Endothelial cell of umbilical vein (primary cell): Measurements from ENCODE around the gene ADGRL3. TPM values are rescaled to one million over a fixed set of nuclear protein-coding genes. Genes with fewer than 3 reads are reported as not detected.

Experiments used
- BruUV-seq: library from RNA; stranded (reverse); fragments of 400-500 nt; replicated peaks from 2 replicates; lab custom pipeline; 2021; lab: Mats Ljungman, UMichigan
- CTCF ChIA-PET: fragments of 300-600, 350-600 bp; sonication (Branson Sonifier 250); formaldehyde crosslinking; loops from one replicate; lab custom pipeline; 2021; ENCODE audit warnings: antibody characterized with exemption, inconsistent platforms; lab: Charles Lee
- POLR2A ChIA-PET: fragments of 300-600, 350-600 bp; sonication (Branson Sonifier 250); formaldehyde crosslinking; loops from one replicate; lab custom pipeline; 2021; ENCODE audit warnings: antibody characterized with exemption, inconsistent platforms; lab: Charles Lee
- DNase-seq: peaks from one replicate; pipeline ENCODE4 v3.0.0-alpha.2; 2011; ENCODE audit warnings: low read depth, low spot score
- FAIRE-seq: peaks from 2 replicates; lab custom pipeline; 2011; peaks lifted over from hg19 to GRCh38; lab: Jason Lieb, UNC
- H2AFZ ChIP-seq: 2 replicates; pipeline ENCODE4 v1.6.0; 2012; ENCODE audit warnings: low read depth, low read length, control low read depth, inconsistent platforms
- H3K27ac ChIP-seq: 2 replicates; pipeline ENCODE4 v1.5.1; 2011; ENCODE audit warnings: low read depth, mild to moderate bottlenecking, control low read depth, low read length, moderate library complexity; ENCODE audit not compliant: insufficient read depth
- H3K27me3 ChIP-seq, 2 experiments: 2 replicates each; pipeline versions ENCODE4 v1.6.0 to v1.6.1; 2011; ENCODE audit warnings: low read length in 2 of 2, mixed read lengths in 1 of 2; ENCODE audit not compliant: control insufficient read depth in 2 of 2, insufficient read depth in 2 of 2
- H3K36me3 ChIP-seq, 2 experiments: 2 replicates in 1 of 2; 3 replicates in 1 of 2; pipeline ENCODE4 v1.5.1; 2011; ENCODE audit warnings: low read length in 2 of 2, mild to moderate bottlenecking in 1 of 2, moderate library complexity in 1 of 2; ENCODE audit not compliant: control insufficient read depth in 2 of 2, insufficient read depth in 2 of 2; ENCODE audit errors: extremely low read depth in 1 of 2
- H3K4me1 ChIP-seq: 3 replicates; pipeline ENCODE4 v1.5.1; 2011; ENCODE audit warnings: mild to moderate bottlenecking, low read length; ENCODE audit not compliant: control insufficient read depth, insufficient read depth; ENCODE audit errors: extremely low read depth
- H3K4me2 ChIP-seq: 2 replicates; pipeline ENCODE4 v1.6.1; 2011; ENCODE audit warnings: low read length, control low read depth, mixed read lengths; ENCODE audit not compliant: insufficient read depth
- H3K4me3 ChIP-seq, 3 experiments: fragments of 200-600 bp in 1 of 3; sonication (generic), shearing (Covaris generic) in 1 of 3; replicated peaks in 1 of 3; 2 replicates each; pipeline ENCODE4 v1.5.1; 2011 to 2016; ENCODE audit warnings: control low read depth in 3 of 3, low read length in 3 of 3, mild to moderate bottlenecking in 2 of 3, inconsistent platforms in 1 of 3, low read depth in 1 of 3, moderate library complexity in 1 of 3; ENCODE audit not compliant: insufficient read depth in 1 of 3
- H3K79me2 ChIP-seq: 2 replicates; pipeline ENCODE4 v1.6.0; 2012; ENCODE audit warnings: low read length, inconsistent platforms; ENCODE audit not compliant: control insufficient read depth, insufficient read depth
- H3K9ac ChIP-seq: replicated peaks from 2 replicates; pipeline ENCODE3; 2011; ENCODE audit warnings: low read length, control low read depth; ENCODE audit not compliant: insufficient read depth; ENCODE audit errors: extremely low read depth
- H3K9me1 ChIP-seq: replicated peaks from 3 replicates; pipeline ENCODE4 v1.6.0; 2011; ENCODE audit warnings: mild to moderate bottlenecking, low read length; ENCODE audit not compliant: control insufficient read depth, insufficient read depth; ENCODE audit errors: extremely low read depth
- H3K9me3 ChIP-seq: replicated peaks from 2 replicates; pipeline ENCODE4 v1.5.1; 2012; ENCODE audit warnings: low read length, inconsistent platforms; ENCODE audit not compliant: control insufficient read depth, insufficient read depth
- H4K20me1 ChIP-seq: replicated peaks from 2 replicates; pipeline ENCODE3; 2011; ENCODE audit warnings: mild to moderate bottlenecking, low read length; ENCODE audit not compliant: control insufficient read depth, insufficient read depth; ENCODE audit errors: extremely low read depth
- FOS ChIP-seq: IDR thresholded peaks from 2 replicates; pipeline ENCODE4 v1.6.1; 2011; ENCODE audit warnings: mild to moderate bottlenecking, low read length, moderate library complexity, borderline replicate concordance; ENCODE audit not compliant: insufficient read depth
- MAX ChIP-seq: IDR thresholded peaks from 2 replicates; pipeline ENCODE4 v1.6.1; 2011; ENCODE audit not compliant: insufficient read depth, insufficient read length
- POLR2A ChIP-seq: IDR thresholded peaks from 2 replicates; pipeline ENCODE4 v1.6.1; 2012; ENCODE audit warnings: low read depth, mild to moderate bottlenecking, control low read depth, low read length
- POLR2AphosphoS5 ChIP-seq: IDR thresholded peaks from 2 replicates; pipeline ENCODE4 v1.6.1; 2012; ENCODE audit warnings: low read depth, mild to moderate bottlenecking, control low read depth, low read length, moderate library complexity; ENCODE audit not compliant: insufficient read depth
- dilution Hi-C: fragments of 300-500 bp; cut with MboI; formaldehyde crosslinking; loops from one replicate; pipeline ENCODE4 v1.15.0; 2019; ENCODE audit warnings: low sequenced_read_pairs; ENCODE audit not compliant: extremely low pct_ligation_motif_present
- intact Hi-C: fragments of 100-400 bp; cut with micrococcal nuclease; formaldehyde crosslinking; loops from one replicate; pipeline ENCODE4 v1.10.0; 2022
- polyA plus RNA-seq, 4 experiments: library from polyadenylated mRNA; depleted of rRNA in 3 of 4; stranded (reverse) in 3 of 4; unstranded in 1 of 4; fragments of >200 nt; gene quantifications; 2 replicates each; pipeline versions ENCODE4 v1.2.1 to v1.2.3, GENCODE V29; 2011 to 2012; ENCODE audit warnings: missing spikeins in 1 of 4
- total RNA-seq: library from RNA; stranded (reverse); gene quantifications from 2 replicates; pipeline ENCODE4 v1.2.3, GENCODE V29; 2021

Gene ADGRL3
- total and polyA plus RNA-seq, 2 donors (not counting 3 experiments of a cell fraction or from before 2014, with no cell fraction given), result not detected

- H3K9ac ChIP-seq, result no peak overlapping the region
- no peak overlapping the region for H3K4me3 ChIP-seq
- no peaks in the 10 kb centered on the region for H3K4me1 ChIP-seq
- H2AFZ ChIP-seq, result no peak overlapping the region
- FAIRE-seq (no peak), DNase-seq (no peak)
- no peaks in the 10 kb centered on the region for H4K20me1 ChIP-seq
- no peaks in the 10 kb centered on the region for H3K9me1 ChIP-seq
- H3K4me2 ChIP-seq, result no peak overlapping the region
- no TSS peak for BruUV-seq
- intact Hi-C loops (no loop called here), dilution Hi-C loops (no loop called here)
- no peaks in the 10 kb centered on the region for H3K36me3 ChIP-seq
- no peak overlapping the region for H3K27ac ChIP-seq
- CTCF ChIA-PET, result no interaction called here
- no peaks in the 10 kb centered on the region for H3K9me3 ChIP-seq
- H3K27me3 ChIP-seq, result no peaks in the 10 kb centered on the region
- POLR2A ChIA-PET, result no interaction called here
- TF ChIP-seq FOS (no peak), POLR2AphosphoS5 (no peak), POLR2A (no peak)
- no peaks in the 10 kb centered on the region for H3K79me2 ChIP-seq
These were observed 345.9 kb downstream of the ADGRL3 start for GRCh38 chr4:61545902-61546480.

GRCh38 chr4:61549336-61549735 lies 349.2 kb downstream of the ADGRL3 start:
- Histone ChIP-seq H3K36me3 (no peaks in the 10 kb centered on the region), H3K27me3 (no peaks in the 10 kb centered on the region), H3K27ac (no peak overlapping the region), H3K4me1 (no peaks in the 10 kb centered on the region), H3K4me2 (no peak overlapping the region), H2AFZ (no peak overlapping the region), H3K79me2 (no peaks in the 10 kb centered on the region), H4K20me1 (no peaks in the 10 kb centered on the region), H3K9me1 (no peaks in the 10 kb centered on the region), H3K9me3 (no peaks in the 10 kb centered on the region), H3K4me3 (no peak overlapping the region), H3K9ac (no peak overlapping the region)
- TF ChIP-seq POLR2AphosphoS5 (no peak), MAX (no peak), POLR2A (no peak)
- intact Hi-C loops (no loop called here), dilution Hi-C loops (no loop called here)
- BruUV-seq, result no TSS peak
- FAIRE-seq (no peak), DNase-seq (no peak)
- ChIA-PET CTCF (no interaction called here), POLR2A (no interaction called here)
